GM18502 (cell line): ENCODE data around the gene SLC36A1.

Experiments used
- ATAC-seq: cut with Tn5 transposase; IDR thresholded peaks from one replicate; pipeline ENCODE4 v1.9.1; 2021; ENCODE audit warnings: mild to moderate bottlenecking; ENCODE audit not compliant: unreplicated experiment, poor library complexity

Gene SLC36A1

DNA sequence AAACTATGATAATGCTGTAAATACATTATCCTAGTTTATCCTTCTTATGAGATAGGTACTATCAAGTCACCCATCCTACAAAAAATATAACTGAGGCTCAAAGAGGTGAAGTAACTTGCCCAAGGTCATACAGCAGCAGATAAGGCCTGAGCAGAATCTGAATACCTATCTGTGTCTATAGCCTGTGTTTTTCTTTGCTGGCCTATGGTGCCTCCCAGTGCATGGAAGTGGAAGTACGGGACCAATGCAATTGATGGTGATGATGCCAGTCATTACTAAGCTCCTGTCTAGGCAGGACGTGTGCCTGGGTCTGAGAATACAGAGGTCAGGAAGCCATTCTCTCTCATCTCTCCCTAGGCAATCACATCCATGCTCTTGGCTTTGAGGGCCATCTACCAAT lies 75.9 kb downstream of the SLC36A1 start:
- ATAC-seq, result peak; percentile 97

DNA sequence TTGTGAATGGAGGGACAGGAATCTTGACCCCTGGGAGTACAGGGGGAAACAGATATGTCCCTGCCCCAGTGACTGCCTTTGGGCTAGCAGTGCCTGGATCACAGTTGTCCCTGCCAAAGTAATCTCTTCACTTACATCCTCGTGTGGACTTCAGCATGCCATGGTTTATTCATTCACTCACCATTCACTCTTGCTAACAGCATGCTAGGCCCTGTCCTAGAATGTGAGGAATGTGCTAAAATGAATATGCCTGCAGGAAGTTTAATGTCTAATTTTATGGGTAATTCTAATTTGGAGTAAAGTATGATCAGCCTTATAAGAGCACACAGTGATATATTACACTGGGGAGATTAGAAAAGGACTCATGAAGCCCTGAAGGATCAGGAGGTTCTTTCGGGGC lies 80.8 kb downstream of the SLC36A1 start:
- ATAC-seq, result no peak

DNA sequence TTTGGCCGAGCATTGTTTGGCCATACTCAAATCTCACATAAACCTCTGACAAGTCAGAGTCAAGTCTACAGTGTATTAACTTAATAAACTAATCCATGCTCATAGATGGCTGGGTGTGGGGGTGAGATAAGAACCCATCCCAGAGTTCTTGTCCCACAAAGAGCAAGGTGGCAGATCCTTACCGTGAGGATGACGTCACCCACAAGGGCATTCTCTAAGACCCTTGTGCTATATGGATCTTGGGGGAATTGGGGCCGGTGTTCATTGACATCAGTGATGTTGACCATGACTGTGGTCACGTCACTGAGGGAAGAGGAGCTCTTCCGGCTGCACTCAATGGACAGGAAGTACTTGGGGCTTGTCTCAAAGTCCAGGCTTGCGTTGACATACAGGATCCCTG lies 81.6 kb downstream of the SLC36A1 start:
- no peak for ATAC-seq

GRCh38 chr5:151531581-151531980 lies 84.2 kb downstream of the SLC36A1 start:
- ATAC-seq, result no peak

GRCh38 chr5:151532416-151532815 lies 85.0 kb downstream of the SLC36A1 start:
- no peak for ATAC-seq

DNA sequence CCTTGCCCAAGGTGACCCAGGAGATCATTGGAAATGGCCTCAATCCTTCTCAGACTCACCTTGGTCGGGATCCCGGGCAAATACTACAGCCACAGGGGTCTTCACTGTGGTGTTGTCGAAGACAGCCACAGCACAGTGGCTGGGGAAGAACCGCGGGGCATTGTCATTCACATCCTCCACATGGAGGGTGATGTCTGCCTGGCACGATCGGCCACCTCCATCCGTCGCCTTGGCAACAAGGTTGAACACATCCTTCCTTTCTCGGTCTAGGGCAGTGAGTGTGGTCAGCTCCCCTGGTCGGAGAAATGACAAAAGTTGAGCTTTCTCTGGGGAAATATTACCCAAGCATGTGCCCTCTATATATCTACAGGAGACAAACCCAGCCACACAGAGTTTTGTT lies 86.9 kb downstream of the SLC36A1 start:
- ATAC-seq, result no peak

- no peak for ATAC-seq
Observed at GRCh38 chr5:151537044-151537443, 89.6 kb downstream of the SLC36A1 start.

GRCh38 chr5:151541571-151541970 lies 94.2 kb downstream of the SLC36A1 start:
- ATAC-seq, result no peak
